HEK293T (cell line): ENCODE data around the gene GFI1B.

Experiments used
- CTCF ChIA-PET: fragments of 350-600 bp; formaldehyde crosslinking; extraction: SDS; loops from one replicate; lab custom pipeline; 2021; ENCODE audit warnings: antibody characterized with exemption, inconsistent platforms; lab: Yijun Ruan, JAX
- POLR2A ChIA-PET: fragments of 350-600 bp; formaldehyde crosslinking; extraction: SDS; loops from one replicate; lab custom pipeline; 2020; ENCODE audit warnings: antibody characterized with exemption, inconsistent platforms; lab: Yijun Ruan, JAX
- DNase-seq: peaks from one replicate; pipeline ENCODE4 v3.0.0; 2012; ENCODE audit warnings: mixed read lengths; ENCODE audit errors: extremely low spot score
- ARNT ChIP-seq: fragments of 450-650 bp; IDR thresholded peaks from 2 replicates; pipeline ENCODE4 v1.6.1; 2017; ENCODE audit warnings: mild to moderate bottlenecking
- BHLHE40 ChIP-seq: fragments of 450-650 bp; IDR thresholded peaks from 2 replicates; pipeline ENCODE4 v1.6.1; 2016; ENCODE audit warnings: mild to moderate bottlenecking, moderate library complexity, borderline replicate concordance
- CTBP1 ChIP-seq: fragments of 450-650 bp; IDR thresholded peaks from 2 replicates; pipeline ENCODE4 v1.6.1; 2016; ENCODE audit warnings: borderline replicate concordance
- ELF4 ChIP-seq: fragments of 450-650 bp; IDR thresholded peaks from 2 replicates; pipeline ENCODE4 v1.6.1; 2017; ENCODE audit warnings: antibody characterized with exemption
- FOXA1 ChIP-seq: fragments of 450-650 bp; IDR thresholded peaks from 2 replicates; pipeline ENCODE4 v1.6.1; 2016; ENCODE audit warnings: mild to moderate bottlenecking
- FOXK2 ChIP-seq: fragments of 450-650 bp; IDR thresholded peaks from 2 replicates; pipeline ENCODE4 v1.6.1; 2016; ENCODE audit warnings: mild to moderate bottlenecking
- FOXM1 ChIP-seq: fragments of 450-650 bp; IDR thresholded peaks from 2 replicates; pipeline ENCODE4 v1.6.1; 2017; ENCODE audit warnings: mild to moderate bottlenecking, borderline replicate concordance
- HDGF ChIP-seq: fragments of 450-650 bp; IDR thresholded peaks from 2 replicates; pipeline ENCODE4 v1.6.1; 2017; ENCODE audit warnings: antibody characterized with exemption, borderline replicate concordance
- L3MBTL2 ChIP-seq: fragments of 450-650 bp; conservative IDR thresholded peaks from 2 replicates; pipeline ENCODE4 v1.6.1; 2016; ENCODE audit warnings: mild to moderate bottlenecking
- LEF1 ChIP-seq: fragments of 450-650 bp; IDR thresholded peaks from 2 replicates; pipeline ENCODE4 v1.6.1; 2017; ENCODE audit warnings: mild to moderate bottlenecking, borderline replicate concordance
- NFRKB ChIP-seq: fragments of 450-650 bp; IDR thresholded peaks from 2 replicates; pipeline ENCODE4 v1.6.1; 2016; ENCODE audit warnings: mild to moderate bottlenecking, moderate library complexity
- SP1 ChIP-seq: fragments of 450-650 bp; IDR thresholded peaks from 2 replicates; pipeline ENCODE4 v1.6.1; 2017
- SUZ12 ChIP-seq: fragments of 450-650 bp; IDR thresholded peaks from 2 replicates; pipeline ENCODE4 v1.6.1; 2016; ENCODE audit warnings: mild to moderate bottlenecking
- TARDBP ChIP-seq: fragments of 450-650 bp; IDR thresholded peaks from 2 replicates; pipeline ENCODE4 v1.6.1; 2016
- ZNF384 ChIP-seq: fragments of 450-650 bp; IDR thresholded peaks from 2 replicates; pipeline ENCODE4 v1.6.1; 2016
- TF ChIP-seq, protein P1 (sequence below): fragments of 450-650 bp; IDR thresholded peaks from 2 replicates; pipeline ENCODE4 v1.6.1; 2016

The GFI1B gene

DNA sequence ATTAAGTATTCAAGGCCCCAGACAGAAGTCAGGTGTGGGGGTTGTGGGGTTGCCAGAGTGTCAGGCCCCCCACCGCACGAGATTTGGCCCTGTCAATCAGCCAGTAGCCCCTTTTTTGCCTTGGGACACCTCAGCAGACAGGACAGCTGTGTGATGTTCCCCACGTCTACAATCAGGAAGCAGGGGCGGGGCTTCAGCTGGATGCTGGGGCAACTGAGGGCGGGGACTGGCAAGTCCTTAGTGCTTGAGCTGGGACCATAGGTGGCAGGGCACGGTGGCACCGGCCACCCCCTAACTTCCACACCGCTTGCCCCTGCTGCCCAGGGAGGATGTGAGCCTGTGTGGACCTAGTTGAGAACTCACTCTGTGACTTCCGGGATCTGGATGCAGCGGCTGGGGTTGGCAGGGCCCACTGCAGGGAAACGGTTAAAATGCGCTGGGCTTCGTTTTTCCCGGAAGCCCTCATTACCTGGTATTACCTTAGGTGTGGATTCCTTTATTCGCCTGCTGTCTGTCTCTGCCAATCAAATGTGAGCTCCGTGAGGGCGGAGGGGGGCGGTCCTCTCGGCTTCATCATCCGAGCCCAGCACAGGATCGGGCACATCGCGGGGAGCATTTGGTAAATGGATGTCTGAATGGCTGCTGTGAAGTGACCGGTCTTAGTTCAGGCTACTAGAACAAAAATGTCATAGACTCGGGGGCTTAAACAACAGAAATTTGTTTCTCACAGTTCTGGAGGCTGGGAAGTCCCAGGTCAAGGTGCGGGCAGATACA, 44.8 kb downstream of the GFI1B start:
- no peak for DNase-seq
- CTCF ChIA-PET: interaction anchor here (1.4 to 2.6 kb wide), 4 partner anchors 11 to 124 kb away, joined by 7 to 18 read pairs (median 8); no protein-coding TSS in a partner anchor
- POLR2A ChIA-PET: no interaction called here
- no peak for TF ChIP-seq ELF4
- no peak for TF ChIP-seq FOXA1
- no peak for TF ChIP-seq HDGF
- TF ChIP-seq ARNT: no peak
- TF ChIP-seq, protein P1, sequence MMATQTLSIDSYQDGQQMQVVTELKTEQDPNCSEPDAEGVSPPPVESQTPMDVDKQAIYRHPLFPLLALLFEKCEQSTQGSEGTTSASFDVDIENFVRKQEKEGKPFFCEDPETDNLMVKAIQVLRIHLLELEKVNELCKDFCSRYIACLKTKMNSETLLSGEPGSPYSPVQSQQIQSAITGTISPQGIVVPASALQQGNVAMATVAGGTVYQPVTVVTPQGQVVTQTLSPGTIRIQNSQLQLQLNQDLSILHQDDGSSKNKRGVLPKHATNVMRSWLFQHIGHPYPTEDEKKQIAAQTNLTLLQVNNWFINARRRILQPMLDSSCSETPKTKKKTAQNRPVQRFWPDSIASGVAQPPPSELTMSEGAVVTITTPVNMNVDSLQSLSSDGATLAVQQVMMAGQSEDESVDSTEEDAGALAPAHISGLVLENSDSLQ: no peak
- TF ChIP-seq FOXK2: no peak
- no peak for TF ChIP-seq SP1
- no peak for TF ChIP-seq TARDBP
- TF ChIP-seq SUZ12: no peak
- no peak for TF ChIP-seq CTBP1
- TF ChIP-seq BHLHE40: no peak
- no peak for TF ChIP-seq FOXM1
- TF ChIP-seq L3MBTL2: no peak
- no peak for TF ChIP-seq ZNF384
- TF ChIP-seq LEF1: no peak
- TF ChIP-seq NFRKB: no peak

DNA sequence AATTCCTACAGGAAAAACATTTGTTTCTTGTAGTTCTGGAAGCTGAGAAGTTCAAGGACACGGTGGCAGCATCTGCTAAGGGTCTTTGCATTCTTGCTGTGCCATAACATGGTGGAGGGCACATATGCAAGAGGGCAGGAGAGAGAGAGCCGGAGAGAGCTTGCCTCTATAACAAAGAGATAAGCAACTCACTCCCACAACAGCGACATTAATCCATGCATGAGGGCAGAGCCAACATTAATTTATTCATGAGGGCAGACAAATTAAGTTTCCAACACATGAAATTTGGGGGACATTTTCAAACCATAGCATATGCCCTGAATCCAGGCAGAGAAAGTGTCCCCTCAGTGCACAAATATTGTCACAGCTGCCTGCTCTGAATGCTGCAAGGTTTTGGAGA, 47.9 kb downstream of the GFI1B start:
- ChIA-PET CTCF (no interaction called here), POLR2A (no interaction called here)
- TF ChIP-seq HDGF (no peak), TARDBP (no peak), SP1 (no peak), BHLHE40 (no peak), CTBP1 (no peak), ARNT (no peak), LEF1 (no peak), L3MBTL2 (no peak), FOXK2 (no peak), NFRKB (no peak), ZNF384 (no peak)
- TF ChIP-seq, protein P1: no peak
- no peak for DNase-seq

DNA sequence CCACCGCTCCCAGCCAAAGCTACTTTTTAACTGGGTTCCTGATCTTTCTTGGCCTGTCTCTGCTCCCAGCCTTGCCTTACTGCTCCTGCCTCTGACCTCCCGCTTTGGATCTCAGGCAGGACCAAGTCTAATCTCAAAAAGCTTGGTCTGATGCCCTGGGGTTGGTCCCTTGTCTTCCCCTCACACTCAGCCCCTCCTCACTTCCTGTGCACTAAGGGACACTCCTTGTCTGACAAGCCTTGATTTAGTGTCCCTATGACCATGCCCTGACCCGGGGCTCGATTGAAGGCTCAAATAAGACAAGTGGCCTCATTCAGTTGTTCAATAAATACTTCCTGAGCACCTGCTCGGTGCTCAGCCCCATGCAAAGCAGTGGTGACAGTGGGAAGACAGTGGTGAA, 48.6 kb downstream of the GFI1B start:
- no peak for DNase-seq
- ChIA-PET CTCF (no interaction called here), POLR2A (no interaction called here)
- TF ChIP-seq NFRKB (no peak), SP1 (no peak), LEF1 (no peak), ZNF384 (no peak), HDGF (no peak), L3MBTL2 (no peak), BHLHE40 (no peak), TARDBP (no peak), FOXK2 (no peak), ELF4 (no peak), FOXM1 (no peak), SUZ12 (no peak), FOXA1 (no peak)
- TF ChIP-seq, protein P1: no peak

DNA sequence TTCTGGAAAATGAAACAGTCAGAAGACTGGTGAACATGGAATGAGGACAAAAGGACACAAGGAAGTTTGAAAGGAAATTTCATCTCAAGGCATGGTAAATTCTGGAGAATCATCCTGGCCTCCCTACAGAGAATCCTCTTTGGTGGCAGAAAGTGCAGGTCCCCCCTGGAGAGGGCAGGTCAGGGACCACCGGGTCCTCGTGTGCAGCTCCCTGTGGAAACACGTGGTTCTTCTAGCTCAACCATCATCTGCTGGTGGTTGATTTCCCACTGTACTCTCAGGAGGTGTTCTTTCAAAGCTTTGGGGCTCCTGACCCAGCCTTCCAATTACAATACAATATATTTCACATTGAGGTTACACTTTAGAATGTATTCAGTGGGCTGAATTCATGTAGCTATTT, 49.7 kb downstream of the GFI1B start:
- no peak for DNase-seq
- ChIA-PET CTCF (no interaction called here), POLR2A (no interaction called here)
- TF ChIP-seq ARNT (no peak), LEF1 (no peak), HDGF (no peak), FOXM1 (no peak), ZNF384 (no peak), BHLHE40 (no peak), SP1 (no peak), ELF4 (no peak), SUZ12 (no peak), FOXA1 (no peak), NFRKB (no peak), CTBP1 (no peak), TARDBP (no peak), L3MBTL2 (no peak)

DNA sequence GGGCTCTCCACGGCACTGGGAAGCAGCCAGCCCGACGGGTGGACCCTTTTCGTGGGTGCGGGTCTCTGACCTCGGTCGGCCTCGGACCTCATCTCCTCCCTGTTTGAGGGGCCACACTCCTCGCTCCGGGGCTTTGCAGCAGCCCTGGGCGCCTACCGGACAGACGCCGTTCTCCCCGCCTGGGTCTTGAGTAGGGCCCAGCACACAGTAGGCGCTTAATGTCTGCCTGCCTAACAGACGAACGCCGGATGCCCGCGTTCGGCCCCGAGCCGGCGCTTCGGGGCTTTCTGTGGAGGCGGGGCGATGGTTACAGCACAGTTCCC, 51.5 kb downstream of the GFI1B start:
- CTCF ChIA-PET: interaction anchor here (1.1 kb wide), 1 partner anchor 8 kb away, joined by 13 read pairs; no protein-coding TSS in a partner anchor
- no peak for DNase-seq
- POLR2A ChIA-PET: interaction anchor here (0.7 to 1.7 kb wide), 19 partner anchors 8 to 429 kb away, joined by 3 to 20 read pairs (median 4); no protein-coding TSS in a partner anchor
- no peak for TF ChIP-seq CTBP1

DNA sequence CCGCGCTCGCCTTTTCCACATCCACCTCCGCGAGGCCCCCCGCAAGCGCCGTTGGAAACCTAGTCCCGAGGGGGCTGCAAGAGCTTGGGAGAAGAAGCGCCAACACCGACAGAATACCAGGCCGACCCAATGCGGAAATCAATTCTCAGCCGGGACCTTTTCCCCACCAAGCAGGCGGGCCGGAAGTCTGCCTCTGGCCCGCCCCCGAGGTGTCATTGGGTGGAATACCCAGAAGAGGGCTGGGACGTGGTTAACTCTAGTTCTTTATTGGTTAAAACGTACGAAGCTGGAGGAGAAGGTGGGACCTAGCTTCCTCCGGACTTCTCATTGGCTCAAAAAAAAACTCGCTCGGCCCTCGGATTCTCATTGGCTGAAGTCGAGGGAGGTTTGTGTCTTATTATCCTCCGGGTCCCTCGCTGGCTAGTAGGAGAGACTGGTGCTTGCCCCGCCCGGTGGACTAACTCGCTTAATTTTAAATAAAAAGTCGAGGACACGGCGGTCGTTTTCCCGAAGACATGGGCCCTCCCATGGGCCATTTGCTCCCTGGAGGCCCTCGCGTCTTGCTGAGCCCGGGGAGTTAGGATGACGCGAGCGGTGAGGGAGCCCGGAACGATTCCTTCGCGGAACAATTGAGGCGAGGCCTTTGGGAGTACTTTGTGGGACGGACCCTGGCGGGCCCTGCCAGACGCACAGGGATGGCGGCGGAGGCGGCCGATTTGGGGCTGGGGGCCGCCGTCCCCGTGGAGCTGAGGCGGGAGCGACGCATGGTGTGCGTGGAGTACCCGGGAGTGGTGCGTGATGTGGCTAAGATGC, 52.0 kb downstream of the GFI1B start, which contains the start of gene GTF3C5:
Gene GTF3C5, plus strand, starts transcription at position 681 of the 813 bp plus-strand sequence. Its CDS starts 15 bp downstream, at position 696.
- POLR2A ChIA-PET: interaction anchor here (0.7 to 1.7 kb wide), 21 partner anchors 9 to 428 kb away, joined by 3 to 20 read pairs (median 3); no protein-coding TSS in a partner anchor
- peak; percentile 95 for DNase-seq
- TF ChIP-seq NFRKB (peak; percentile 91), ELF4 (peak; percentile 71), L3MBTL2 (peak; percentile 65), ARNT (0 out of 2 replicates have a peak, but pooled peaks have one; percentile 31), FOXM1 (peak; percentile 68; the same call in 1 of the 2 replicates), SP1 (no peak), ZNF384 (no peak), CTBP1 (peak; percentile 88)
- TF ChIP-seq, protein P1: no peak
- CTCF ChIA-PET: interaction anchor here (1.1 kb wide), 1 partner anchor 9 kb away, joined by 13 read pairs; no protein-coding TSS in a partner anchor
